ENCODE results near the gene ZNF536.

Gene ZNF536

GRCh38 chr19:30562981-30563380 lies 190.8 kb downstream of the ZNF536 start:
- no peak for DNase-seq (ENCODE audit: low read depth in 2 of 2)

DNA sequence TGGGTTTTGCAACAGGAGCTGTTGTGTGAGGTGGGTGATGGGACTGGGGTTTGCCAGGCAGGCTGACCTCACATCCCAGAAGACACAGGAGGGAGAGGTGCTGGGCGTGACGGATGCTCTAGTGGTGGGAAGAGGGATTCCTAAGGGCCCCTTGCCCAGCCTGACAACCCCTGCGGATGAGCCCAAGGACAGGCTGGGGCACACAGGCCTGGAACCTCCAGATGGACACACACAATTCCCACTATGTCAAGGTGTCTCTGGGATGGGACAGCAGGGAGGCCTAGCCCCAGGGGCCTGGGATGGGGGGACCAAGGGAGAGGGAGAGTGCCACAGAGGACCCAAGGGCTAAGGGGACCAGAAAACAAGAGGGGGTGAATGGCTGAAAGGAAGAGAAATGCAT lies 191.5 kb downstream of the ZNF536 start:
- DNase-seq (ENCODE audit: low read depth in 2 of 2): no peak

DNA sequence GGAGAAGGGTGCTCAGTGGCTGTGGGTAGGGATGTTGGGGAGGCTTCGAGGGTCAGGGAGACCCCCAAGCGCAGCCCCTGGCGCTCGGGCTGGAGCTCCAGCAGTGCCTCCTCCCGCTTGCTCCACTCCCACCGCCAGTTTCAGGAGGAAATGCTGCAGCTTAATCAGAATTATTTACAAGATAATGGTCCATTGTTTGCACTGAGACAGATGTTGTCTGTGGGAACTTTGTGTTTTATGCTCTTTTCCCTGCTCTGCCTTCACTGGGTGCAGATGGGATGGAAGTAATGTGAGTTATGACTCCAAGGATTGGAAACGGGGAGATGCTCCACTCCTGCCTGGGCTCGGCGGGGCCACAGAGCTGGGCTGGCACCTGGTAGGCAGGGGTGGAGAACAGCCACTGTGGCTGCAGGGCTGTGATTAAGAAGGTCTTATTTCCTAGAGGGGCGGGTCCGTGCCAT lies 192.4 kb downstream of the ZNF536 start:
- no peak for DNase-seq (ENCODE audit: low read depth in 2 of 2)

- no peak for DNase-seq (ENCODE audit: low read depth in 2 of 2)
Measured at GRCh38 chr19:30565636-30566035, 193.5 kb downstream of the ZNF536 start.

- DNase-seq (ENCODE audit: low read depth in 2 of 2): no peak
Measured at GRCh38 chr19:30566681-30567420, 194.7 kb downstream of the ZNF536 start.

DNA sequence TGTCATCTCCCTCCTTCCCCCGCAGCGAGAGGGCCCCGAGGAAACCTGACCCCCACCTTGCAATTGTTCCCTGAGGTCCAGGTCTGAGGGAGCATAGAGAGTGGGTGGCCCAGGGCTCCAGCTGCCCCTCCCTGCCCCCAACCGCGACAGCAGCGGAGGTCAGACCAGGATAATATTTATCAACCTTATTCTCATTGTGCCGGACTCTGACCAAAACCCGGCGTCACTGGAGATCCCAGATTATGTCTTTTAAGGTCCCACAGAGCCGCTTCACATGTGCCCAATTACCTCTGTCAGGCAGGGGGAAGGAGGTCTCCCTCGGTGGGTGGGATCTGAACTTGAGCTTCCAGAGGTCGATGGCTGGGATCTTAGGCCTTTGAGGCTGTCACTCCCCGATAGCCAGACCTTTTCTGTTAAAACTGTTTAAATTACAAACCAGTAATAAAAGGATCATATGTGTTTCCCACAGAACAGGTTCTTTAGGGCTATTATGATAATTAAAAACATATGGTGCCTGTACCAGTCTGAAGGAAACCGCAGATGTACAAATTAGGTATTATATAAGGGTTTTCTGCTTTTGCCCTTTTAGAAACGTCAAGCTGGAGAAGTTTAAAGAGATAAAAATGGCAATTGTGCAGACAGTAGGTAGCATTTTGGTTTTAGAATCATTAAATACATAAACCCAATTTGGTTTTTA lies 195.5 kb downstream of the ZNF536 start:
- no peak for DNase-seq (ENCODE audit: low read depth in 2 of 2)

- no peak for DNase-seq (ENCODE audit: low read depth in 2 of 2)
Measured at GRCh38 chr19:30570194-30570593, 198.0 kb downstream of the ZNF536 start.

DNA sequence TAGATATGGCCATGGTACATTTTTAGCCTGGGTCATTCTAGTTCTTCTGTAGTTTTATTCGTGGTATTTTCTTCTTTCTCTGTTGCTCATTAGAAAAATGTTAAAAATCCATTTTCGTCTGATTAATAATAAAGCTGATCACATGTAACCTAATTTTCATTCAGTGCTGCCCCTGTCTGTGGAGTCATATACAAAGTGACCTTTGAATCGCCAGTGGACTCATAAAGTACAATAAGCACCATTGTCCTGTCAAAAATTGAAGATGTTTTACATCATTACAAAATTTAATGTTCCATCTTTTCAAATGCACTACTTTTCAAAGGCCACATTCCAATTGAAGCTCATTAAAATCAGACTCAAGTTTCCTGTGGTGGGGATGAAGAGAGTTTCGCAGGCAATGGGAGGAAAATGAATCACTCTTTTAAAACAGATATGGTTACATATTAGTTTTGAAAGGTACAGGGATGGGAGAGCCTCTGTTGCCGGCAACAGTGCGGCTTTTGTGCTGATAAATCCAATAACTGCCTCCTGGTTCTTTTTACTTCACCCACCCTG lies 205.4 kb downstream of the ZNF536 start:
- DNase-seq (ENCODE audit: low read depth in 2 of 2): no peak

- no peak for DNase-seq (ENCODE audit: low read depth in 2 of 2)
Measured at GRCh38 chr19:30579419-30579818, 207.2 kb downstream of the ZNF536 start.

- DNase-seq (ENCODE audit: low read depth in 2 of 2): no peak
Measured at GRCh38 chr19:30580673-30581072, 208.5 kb downstream of the ZNF536 start.

DNA sequence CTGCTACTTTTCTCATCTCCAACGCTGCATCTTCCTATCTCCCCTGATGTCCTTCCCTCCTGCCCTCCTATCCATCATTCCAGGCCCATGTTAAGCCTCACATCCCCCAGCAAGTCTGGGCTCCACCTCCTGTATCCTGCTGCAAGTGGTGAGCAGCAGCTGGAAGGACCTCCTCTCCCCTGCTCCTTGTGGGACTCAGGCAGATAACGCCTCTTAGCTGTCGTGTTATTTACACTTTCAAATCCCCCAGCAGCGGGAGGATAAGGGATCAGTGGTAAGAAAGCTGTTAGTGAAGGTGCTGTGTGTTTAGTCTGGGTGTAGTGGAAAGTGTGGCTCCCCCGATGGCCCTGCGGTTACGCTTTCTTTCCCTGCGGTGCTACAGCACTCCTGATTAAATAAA lies 211.9 kb downstream of the ZNF536 start:
- DNase-seq (ENCODE audit: low read depth in 2 of 2): no peak

- no peak for DNase-seq (ENCODE audit: low read depth in 2 of 2)
Measured at GRCh38 chr19:30587869-30588268, 215.7 kb downstream of the ZNF536 start.

DNA sequence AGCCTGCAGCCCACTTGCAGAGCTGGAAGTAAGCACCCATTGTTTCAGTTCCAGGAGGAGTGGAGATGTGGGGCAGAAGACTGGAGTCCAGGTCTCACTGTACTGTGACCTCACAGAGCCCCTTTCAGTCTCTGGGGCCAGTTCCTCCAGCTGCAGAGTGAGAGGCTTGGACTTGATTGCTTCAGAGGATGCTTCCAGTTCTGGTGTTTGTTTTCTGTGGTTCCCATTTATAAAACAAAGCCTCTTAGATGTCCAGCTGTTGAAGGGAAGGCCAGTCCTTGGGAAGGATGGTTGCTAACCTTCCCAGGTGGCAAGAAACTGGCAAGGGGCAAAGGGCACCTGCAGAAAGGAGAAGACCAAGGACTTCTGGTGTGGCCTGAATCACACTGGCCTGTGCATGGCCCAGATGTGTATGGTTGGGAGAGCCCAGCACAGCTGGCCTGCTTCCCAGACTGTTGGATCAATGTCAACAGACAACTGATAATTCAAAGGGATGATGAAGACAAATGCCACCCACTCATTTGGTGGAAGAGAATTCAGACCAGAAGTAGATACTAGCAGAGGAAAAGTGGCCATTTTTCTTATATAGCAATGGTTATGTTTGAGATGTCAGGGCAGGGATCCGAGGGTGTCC lies 218.5 kb downstream of the ZNF536 start:
- DNase-seq (ENCODE audit: low read depth in 2 of 2): no peak

- no peak for DNase-seq (ENCODE audit: low read depth in 2 of 2)
Measured at GRCh38 chr19:30593356-30593755, 221.2 kb downstream of the ZNF536 start.

- DNase-seq (ENCODE audit: low read depth in 2 of 2): no peak
Measured at GRCh38 chr19:30593975-30594745, 222.0 kb downstream of the ZNF536 start.

- no peak for DNase-seq (ENCODE audit: low read depth in 2 of 2)
Measured at GRCh38 chr19:30596268-30596667, 224.1 kb downstream of the ZNF536 start.

- no peak for DNase-seq (ENCODE audit: low read depth in 2 of 2)
Measured at GRCh38 chr19:30596813-30597399, 224.7 kb downstream of the ZNF536 start.

- DNase-seq (ENCODE audit: low read depth in 2 of 2): no peak
Measured at GRCh38 chr19:30598688-30599087, 226.5 kb downstream of the ZNF536 start.

GRCh38 chr19:30602661-30603350 lies 230.6 kb downstream of the ZNF536 start:
- no peak for DNase-seq (ENCODE audit: low read depth in 2 of 2)

GRCh38 chr19:30604657-30605056 lies 232.5 kb downstream of the ZNF536 start:
- no peak for DNase-seq (ENCODE audit: low read depth in 2 of 2)

- no peak for DNase-seq (ENCODE audit: low read depth in 2 of 2)
Measured at GRCh38 chr19:30605333-30605732, 233.1 kb downstream of the ZNF536 start.
